ENCODE data around the gene TAX1BP3. TPM values are rescaled to one million over a fixed set of nuclear protein-coding genes. Genes with fewer than 3 reads are reported as not detected.

TAX1BP3 gene
- total RNA-seq, 2 experiments from 2014 or later: 19.8 to 24.3 TPM

DNA sequence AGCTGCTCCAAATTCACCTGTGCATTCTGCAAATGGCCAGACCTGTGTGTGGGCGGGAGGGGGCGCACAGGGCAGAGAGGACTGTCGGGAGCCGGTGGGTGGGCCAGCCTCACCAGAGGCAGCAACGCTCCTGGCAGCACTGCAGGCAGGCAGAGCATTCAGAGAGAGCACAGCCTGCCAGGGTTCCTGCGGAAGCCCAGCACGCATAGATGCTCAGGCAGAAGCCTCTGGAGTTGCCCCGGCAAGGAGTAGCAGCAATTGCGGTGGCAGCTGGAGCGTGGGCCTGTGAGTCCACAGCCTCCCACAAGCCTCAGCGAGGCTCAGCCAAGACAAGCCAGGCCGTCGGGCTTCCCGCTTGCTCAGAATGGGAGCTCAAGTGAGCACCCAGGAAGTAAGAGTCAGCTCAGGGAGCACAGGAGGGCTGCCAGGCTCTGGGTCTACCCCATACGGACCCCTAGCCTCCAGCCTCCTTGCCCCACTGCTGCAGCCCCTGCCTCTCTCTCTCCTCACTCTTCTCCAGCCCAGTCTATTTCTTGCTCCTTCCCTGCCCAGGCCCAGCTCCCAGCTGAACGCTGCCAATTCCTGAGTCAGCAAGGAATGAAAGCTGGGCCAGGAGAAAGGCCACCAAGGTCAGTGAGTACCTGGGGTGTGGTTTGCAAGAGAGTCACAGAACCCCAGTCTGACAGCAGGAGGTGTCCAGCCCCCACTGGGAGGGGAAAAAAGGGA, 9.9 kb upstream of the TAX1BP3 start:
- H3K79me2 ChIP-seq (ENCODE audit: insufficient read depth, low read depth, low read length): no peaks in the 10 kb centered on the region
- CTCF ChIA-PET (ENCODE audit: unreplicated experiment): no interaction called here
- peaks cover 80% of the 10 kb centered on the region for H3K36me3 ChIP-seq (ENCODE audit: insufficient read depth, low read length)
- no peak overlapping the region for H3K4me2 ChIP-seq (ENCODE audit: low read length)
- H3K4me1 ChIP-seq (ENCODE audit: insufficient read depth, low read length, poor library complexity, severe bottlenecking): peaks cover 5% of the 10 kb centered on the region
- no peak overlapping the region for H2AFZ ChIP-seq (ENCODE audit: low read length)
- H3K9me2 ChIP-seq (ENCODE audit: insufficient read depth, low read length): no peaks in the 10 kb centered on the region
- TF ChIP-seq EZH2phosphoT487 (IDR thresholded peaks at IDR 0.05; ENCODE audit: borderline replicate concordance, low read depth, low read length): no peak
- no peak for TF ChIP-seq CTCF (conservative IDR thresholded peaks at IDR 0.05; ENCODE audit: low read length)
- no peak overlapping the region for H3K27ac ChIP-seq (ENCODE audit: low read depth, low read length, poor library complexity, severe bottlenecking)
- H3K4me3 ChIP-seq (ENCODE audit: low read depth, low read length, poor library complexity, severe bottlenecking): no peak overlapping the region
- H4K20me1 ChIP-seq (ENCODE audit: insufficient read depth, low read length): no peaks in the 10 kb centered on the region
- H3K9me3 ChIP-seq (ENCODE audit: low read length): no peaks in the 10 kb centered on the region
- BruUV-seq (replicated peaks): no TSS peak
- no peak for DNase-seq (ENCODE audit: low spot score)
- POLR2A ChIA-PET: no interaction called here
- intact Hi-C loops (cut with micrococcal nuclease; ENCODE audit: unreplicated experiment): no loop called here

- DNase-seq (ENCODE audit: low spot score): no peak
- H2AFZ ChIP-seq (ENCODE audit: low read length): no peak overlapping the region
- no peaks in the 10 kb centered on the region for H4K20me1 ChIP-seq (ENCODE audit: insufficient read depth, low read length)
- H3K4me3 ChIP-seq (ENCODE audit: low read depth, low read length, poor library complexity, severe bottlenecking): no peak overlapping the region
- no peaks in the 10 kb centered on the region for H3K9me3 ChIP-seq (ENCODE audit: low read length)
- no TSS peak for BruUV-seq (replicated peaks)
- H3K9me2 ChIP-seq (ENCODE audit: insufficient read depth, low read length): no peaks in the 10 kb centered on the region
- no peak overlapping the region for H3K4me2 ChIP-seq (ENCODE audit: low read length)
- CTCF ChIA-PET (ENCODE audit: unreplicated experiment): no interaction called here
- no peaks in the 10 kb centered on the region for H3K4me1 ChIP-seq (ENCODE audit: insufficient read depth, low read length, poor library complexity, severe bottlenecking)
- POLR2A ChIA-PET: no interaction called here
- intact Hi-C loops (cut with micrococcal nuclease; ENCODE audit: unreplicated experiment): no loop called here
- TF ChIP-seq EZH2phosphoT487 (IDR thresholded peaks at IDR 0.05; ENCODE audit: borderline replicate concordance, low read depth, low read length): no peak
- no peak for TF ChIP-seq CTCF (conservative IDR thresholded peaks at IDR 0.05; ENCODE audit: low read length)
- peaks cover 4% of the 10 kb centered on the region; the same call in 1 of the 2 replicates for H3K79me2 ChIP-seq (ENCODE audit: insufficient read depth, low read depth, low read length)
- H3K27ac ChIP-seq (ENCODE audit: low read depth, low read length, poor library complexity, severe bottlenecking): no peak overlapping the region
- peaks cover 79% of the 10 kb centered on the region for H3K36me3 ChIP-seq (ENCODE audit: insufficient read depth, low read length)
Measured at GRCh38 chr17:3675886-3676285, 7.5 kb upstream of the TAX1BP3 start.

DNA sequence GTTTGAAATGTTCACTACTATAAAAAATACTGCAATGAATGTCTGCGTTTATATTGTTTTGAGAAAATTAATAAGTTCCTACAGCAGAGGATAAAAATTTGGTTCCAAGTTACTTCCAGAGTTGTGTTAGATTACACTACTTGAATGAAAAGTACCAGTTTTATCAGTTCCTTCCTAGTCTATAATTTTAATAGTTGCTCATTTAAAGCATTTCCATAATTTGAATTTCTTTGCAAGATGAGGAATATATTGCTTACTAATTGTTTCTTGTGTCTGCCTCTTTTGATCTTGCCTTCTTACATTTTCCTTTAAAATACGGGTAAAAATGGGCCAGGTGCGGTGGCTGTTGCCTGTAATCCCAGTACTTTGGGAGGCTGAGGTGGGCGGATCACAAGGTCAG, 4.2 kb upstream of the TAX1BP3 start:
- TF ChIP-seq CTCF (conservative IDR thresholded peaks at IDR 0.05; ENCODE audit: low read length) (no peak), EZH2phosphoT487 (IDR thresholded peaks at IDR 0.05; ENCODE audit: borderline replicate concordance, low read depth, low read length) (no peak)
- H3K27ac ChIP-seq (ENCODE audit: low read depth, low read length, poor library complexity, severe bottlenecking): no peak overlapping the region

More for the DNA sequence above, 4.2 kb upstream of the TAX1BP3 start:
- ChIA-PET CTCF (ENCODE audit: unreplicated experiment) (no interaction called here), POLR2A (no interaction called here)
- H3K4me1 ChIP-seq (ENCODE audit: insufficient read depth, low read length, poor library complexity, severe bottlenecking): peaks cover 18% of the 10 kb centered on the region
- no peak overlapping the region for H3K4me2 ChIP-seq (ENCODE audit: low read length)
- H3K79me2 ChIP-seq (ENCODE audit: insufficient read depth, low read depth, low read length): peaks cover 25% of the 10 kb centered on the region
- H3K36me3 ChIP-seq (ENCODE audit: insufficient read depth, low read length): peaks cover 73% of the 10 kb centered on the region
- H4K20me1 ChIP-seq (ENCODE audit: insufficient read depth, low read length): peaks cover 6% of the 10 kb centered on the region; the same call in 1 of the 2 replicates
- H3K9me2 ChIP-seq (ENCODE audit: insufficient read depth, low read length): no peaks in the 10 kb centered on the region
- H3K4me3 ChIP-seq (ENCODE audit: low read depth, low read length, poor library complexity, severe bottlenecking): no peak overlapping the region
- intact Hi-C loops (cut with micrococcal nuclease; ENCODE audit: unreplicated experiment): no loop called here
- no peaks in the 10 kb centered on the region for H3K9me3 ChIP-seq (ENCODE audit: low read length)
- H2AFZ ChIP-seq (ENCODE audit: low read length): no peak overlapping the region
- no peak for DNase-seq (ENCODE audit: low spot score)
- no TSS peak for BruUV-seq (replicated peaks)

Data from OCI-LY7 (cell line).